ENCODE measurements around the gene TMUB2. TPM values are rescaled to one million over a fixed set of nuclear protein-coding genes. Genes with fewer than 3 reads are reported as not detected.

Gene TMUB2
- total RNA-seq, 1 donor from 2014 or later: 29.7 TPM

- intact Hi-C loops (cut with micrococcal nuclease): no loop called here
These were observed 9.9 kb upstream of the TMUB2 start for GRCh38 chr17:44176671-44177501.

GRCh38 chr17:44177640-44178039 lies 9.1 kb upstream of the TMUB2 start:
- intact Hi-C loops (cut with micrococcal nuclease): no loop called here

GRCh38 chr17:44178133-44178532 lies 8.6 kb upstream of the TMUB2 start:
- intact Hi-C loops (cut with micrococcal nuclease): no loop called here

GRCh38 chr17:44183024-44183423 lies 3.7 kb upstream of the TMUB2 start:
- intact Hi-C loops (cut with micrococcal nuclease): no loop called here

- intact Hi-C loops (cut with micrococcal nuclease): no loop called here
These were observed 2.5 kb upstream of the TMUB2 start for GRCh38 chr17:44184212-44184810.

GRCh38 chr17:44187131-44187899 lies 543 bp downstream of the TMUB2 start:
- intact Hi-C loops (cut with micrococcal nuclease): no loop called here

GRCh38 chr17:44188576-44189403 lies 2.0 kb downstream of the TMUB2 start:
- intact Hi-C loops (cut with micrococcal nuclease): no loop called here

- intact Hi-C loops (cut with micrococcal nuclease): no loop called here
These were observed 3.7 kb downstream of the TMUB2 start for GRCh38 chr17:44190481-44190880.

GRCh38 chr17:44191369-44191768 lies 4.6 kb downstream of the TMUB2 start:
- intact Hi-C loops (cut with micrococcal nuclease): no loop called here

GRCh38 chr17:44191941-44192496 lies 5.2 kb downstream of the TMUB2 start:
- intact Hi-C loops (cut with micrococcal nuclease): no loop called here

GRCh38 chr17:44192750-44193149 lies 6.0 kb downstream of the TMUB2 start:
- intact Hi-C loops (cut with micrococcal nuclease): no loop called here

GRCh38 chr17:44193326-44194084 lies 6.7 kb downstream of the TMUB2 start:
- intact Hi-C loops (cut with micrococcal nuclease): no loop called here

GRCh38 chr17:44197107-44197506 lies 10.3 kb downstream of the TMUB2 start:
- intact Hi-C loops (cut with micrococcal nuclease): loop anchor here (5.0 kb wide), 1 partner anchor 50 kb away; no protein-coding TSS in a partner anchor

- intact Hi-C loops (cut with micrococcal nuclease): loop anchor here (5.0 kb wide), 1 partner anchor 49 kb away; no protein-coding TSS in a partner anchor
These were observed 11.4 kb downstream of the TMUB2 start for GRCh38 chr17:44197980-44198720.

GRCh38 chr17:44198721-44199552 lies 12.2 kb downstream of the TMUB2 start:
- intact Hi-C loops (cut with micrococcal nuclease): loop anchor here (5.0 kb wide), 1 partner anchor 48 kb away; no protein-coding TSS in a partner anchor

GRCh38 chr17:44199553-44200477 lies 13.0 kb downstream of the TMUB2 start, which contains the start of gene ATXN7L3:
Gene ATXN7L3 (minus strand): TSS chr17:44199884. CDS start chr17:44198070, 1,814 bp downstream.
- intact Hi-C loops (cut with micrococcal nuclease): loop anchor here (1.0 to 5.0 kb wide), 6 partner anchors 10 to 145 kb away; partner anchors contain the start of genes GRN, HROB and TMUB2

All from T-helper 2 cell treated with Interferon-gamma antibody and Interleukin-4, amounts not matched to agents 100 ng/mL and 5 ng/mL, for 36 hours (primary cell).